Measurements from ENCODE around the gene COL23A1. TPM values are rescaled to one million over a fixed set of nuclear protein-coding genes. Genes with fewer than 3 reads are reported as not detected.

The COL23A1 gene
- total and polyA plus RNA-seq, 2 of the 13 experiments (the other 11 are each of a cell fraction or from before 2014, with no cell fraction given) = not detected

DNA sequence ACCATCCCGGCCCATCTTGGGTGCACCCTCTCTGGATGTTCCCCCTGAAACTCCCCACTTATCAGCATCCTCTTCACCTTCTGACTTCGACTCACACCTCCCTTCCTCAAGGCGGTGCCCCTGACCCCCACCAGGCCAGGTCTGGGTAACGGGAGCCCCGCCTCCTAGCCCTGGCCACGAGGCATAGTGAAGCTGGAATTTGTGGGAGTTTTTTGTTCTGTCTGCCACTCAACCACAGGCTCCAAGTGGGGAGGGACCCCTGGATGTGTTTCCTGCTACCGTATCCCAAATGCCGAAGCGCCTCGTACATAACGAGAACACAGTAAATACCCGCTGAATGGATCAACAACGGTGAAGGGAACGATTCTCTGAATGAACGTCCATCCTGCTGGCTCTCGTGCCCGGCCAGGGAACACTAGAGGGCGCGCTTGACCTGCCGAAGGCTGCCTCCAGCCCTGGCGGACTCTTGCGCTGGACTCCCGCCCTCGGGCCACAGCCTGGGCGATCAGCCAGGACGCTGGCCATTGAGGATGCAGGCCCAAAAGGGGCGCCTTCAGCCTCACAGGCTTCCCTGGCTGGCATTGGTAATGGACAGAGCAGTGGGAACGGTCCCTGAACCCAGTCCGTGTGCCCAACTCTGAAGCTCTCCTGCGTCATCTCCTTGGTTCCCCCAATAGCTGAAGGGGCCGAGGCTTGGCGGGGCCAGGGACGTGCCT, 310.3 kb downstream of the COL23A1 start:
- 26% methylated on average over 15 of the region's 33 CpGs for WGBS (ENCODE audit: low lambda C conversion rate)
- in situ Hi-C loops (cut with HindIII; ENCODE audit: extremely low pct_ligation_motif_present, low pct_unique_long_range_greater_than_20kb) = loop anchor here (5.0 to 10.0 kb wide), 2 partner anchors 272 to 565 kb away; no protein-coding TSS in a partner anchor
- TF ChIP-seq ZBTB7A (CRISPR knock-in tag; IDR thresholded peaks at IDR 0.05) = no peak
- TF ChIP-seq, protein P1, sequence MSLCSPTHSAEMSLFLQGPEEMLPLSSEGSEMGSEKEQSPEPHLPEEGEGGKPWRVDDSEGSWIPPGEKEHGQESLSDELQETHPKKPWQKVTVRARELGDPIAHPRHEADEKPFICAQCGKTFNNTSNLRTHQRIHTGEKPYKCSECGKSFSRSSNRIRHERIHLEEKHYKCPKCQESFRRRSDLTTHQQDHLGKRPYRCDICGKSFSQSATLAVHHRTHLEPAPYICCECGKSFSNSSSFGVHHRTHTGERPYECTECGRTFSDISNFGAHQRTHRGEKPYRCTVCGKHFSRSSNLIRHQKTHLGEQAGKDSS (CRISPR knock-in tag; IDR thresholded peaks at IDR 0.05; ENCODE audit: borderline replicate concordance, low read depth) = peak; percentile 47; the same call in 1 of the 2 replicates
- TF ChIP-seq ZSCAN25 (CRISPR knock-in tag; IDR thresholded peaks at IDR 0.05) = 0 out of 2 replicates have a peak, but pooled peaks have one; percentile 44
- TF ChIP-seq KLF16 (CRISPR knock-in tag; IDR thresholded peaks at IDR 0.05) = 0 out of 4 replicates have a peak, but pooled peaks of 1 of the 2 experiments have one; percentile 52
- TF ChIP-seq ZNF207 (IDR thresholded peaks at IDR 0.05; ENCODE audit: borderline replicate concordance) = no peak
- TF ChIP-seq ETV5 (CRISPR knock-in tag; IDR thresholded peaks at IDR 0.05; ENCODE audit: borderline replicate concordance) = 0 out of 2 replicates have a peak, but pooled peaks have one; percentile 25
- TF ChIP-seq, protein P2, sequence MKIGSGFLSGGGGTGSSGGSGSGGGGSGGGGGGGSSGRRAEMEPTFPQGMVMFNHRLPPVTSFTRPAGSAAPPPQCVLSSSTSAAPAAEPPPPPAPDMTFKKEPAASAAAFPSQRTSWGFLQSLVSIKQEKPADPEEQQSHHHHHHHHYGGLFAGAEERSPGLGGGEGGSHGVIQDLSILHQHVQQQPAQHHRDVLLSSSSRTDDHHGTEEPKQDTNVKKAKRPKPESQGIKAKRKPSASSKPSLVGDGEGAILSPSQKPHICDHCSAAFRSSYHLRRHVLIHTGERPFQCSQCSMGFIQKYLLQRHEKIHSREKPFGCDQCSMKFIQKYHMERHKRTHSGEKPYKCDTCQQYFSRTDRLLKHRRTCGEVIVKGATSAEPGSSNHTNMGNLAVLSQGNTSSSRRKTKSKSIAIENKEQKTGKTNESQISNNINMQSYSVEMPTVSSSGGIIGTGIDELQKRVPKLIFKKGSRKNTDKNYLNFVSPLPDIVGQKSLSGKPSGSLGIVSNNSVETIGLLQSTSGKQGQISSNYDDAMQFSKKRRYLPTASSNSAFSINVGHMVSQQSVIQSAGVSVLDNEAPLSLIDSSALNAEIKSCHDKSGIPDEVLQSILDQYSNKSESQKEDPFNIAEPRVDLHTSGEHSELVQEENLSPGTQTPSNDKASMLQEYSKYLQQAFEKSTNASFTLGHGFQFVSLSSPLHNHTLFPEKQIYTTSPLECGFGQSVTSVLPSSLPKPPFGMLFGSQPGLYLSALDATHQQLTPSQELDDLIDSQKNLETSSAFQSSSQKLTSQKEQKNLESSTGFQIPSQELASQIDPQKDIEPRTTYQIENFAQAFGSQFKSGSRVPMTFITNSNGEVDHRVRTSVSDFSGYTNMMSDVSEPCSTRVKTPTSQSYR (CRISPR knock-in tag; IDR thresholded peaks at IDR 0.05; ENCODE audit: borderline replicate concordance) = no peak
- TF ChIP-seq, protein P3, sequence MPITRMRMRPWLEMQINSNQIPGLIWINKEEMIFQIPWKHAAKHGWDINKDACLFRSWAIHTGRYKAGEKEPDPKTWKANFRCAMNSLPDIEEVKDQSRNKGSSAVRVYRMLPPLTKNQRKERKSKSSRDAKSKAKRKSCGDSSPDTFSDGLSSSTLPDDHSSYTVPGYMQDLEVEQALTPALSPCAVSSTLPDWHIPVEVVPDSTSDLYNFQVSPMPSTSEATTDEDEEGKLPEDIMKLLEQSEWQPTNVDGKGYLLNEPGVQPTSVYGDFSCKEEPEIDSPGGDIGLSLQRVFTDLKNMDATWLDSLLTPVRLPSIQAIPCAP (CRISPR knock-in tag; IDR thresholded peaks at IDR 0.05; ENCODE audit: low read depth) = no peak
- no peak for TF ChIP-seq NFRKB (IDR thresholded peaks at IDR 0.05)
- TF ChIP-seq, protein P4, sequence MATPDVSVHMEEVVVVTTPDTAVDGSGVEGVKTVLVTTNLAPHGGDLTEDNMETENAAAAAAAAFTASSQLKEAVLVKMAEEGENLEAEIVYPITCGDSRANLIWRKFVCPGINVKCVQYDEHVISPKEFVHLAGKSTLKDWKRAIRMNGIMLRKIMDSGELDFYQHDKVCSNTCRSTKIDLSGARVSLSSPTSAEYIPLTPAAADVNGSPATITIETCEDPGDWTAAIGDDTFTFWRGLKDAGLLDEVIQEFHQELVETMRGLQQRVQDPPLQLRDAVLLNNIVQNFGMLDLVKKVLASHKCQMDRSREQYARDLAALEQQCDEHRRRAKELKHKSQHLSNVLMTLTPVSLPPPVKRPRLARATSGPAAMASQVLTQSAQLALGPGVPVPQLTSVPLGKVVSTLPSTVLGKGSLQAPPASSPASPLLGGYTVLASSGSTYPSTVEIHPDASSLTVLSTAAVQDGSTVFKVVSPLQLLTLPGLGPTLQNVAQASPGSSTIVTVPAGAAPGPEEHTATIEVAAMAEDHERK (CRISPR knock-in tag; IDR thresholded peaks at IDR 0.05; ENCODE audit: low read depth) = no peak
- TF ChIP-seq ZNF382 (CRISPR knock-in tag; IDR thresholded peaks at IDR 0.05; ENCODE audit: borderline replicate concordance) = no peak
- no peak for TF ChIP-seq SUZ12 (IDR thresholded peaks at IDR 0.05; ENCODE audit: low read depth, low read length)
- 0 out of 2 replicates have a peak, but pooled peaks have one; percentile 27 for TF ChIP-seq ZSCAN29 (CRISPR knock-in tag; conservative IDR thresholded peaks at IDR 0.05)
- no peak for TF ChIP-seq ZNF264 (CRISPR knock-in tag; IDR thresholded peaks at IDR 0.05)
- TF ChIP-seq CENPX (CRISPR knock-in tag; IDR thresholded peaks at IDR 0.05) = no peak
- TF ChIP-seq, protein P5, sequence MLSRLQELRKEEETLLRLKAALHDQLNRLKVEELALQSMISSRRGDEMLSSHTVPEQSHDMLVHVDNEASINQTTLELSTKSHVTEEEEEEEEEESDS (CRISPR knock-in tag; IDR thresholded peaks at IDR 0.05; ENCODE audit: borderline replicate concordance) = no peak
- TF ChIP-seq, protein P6, sequence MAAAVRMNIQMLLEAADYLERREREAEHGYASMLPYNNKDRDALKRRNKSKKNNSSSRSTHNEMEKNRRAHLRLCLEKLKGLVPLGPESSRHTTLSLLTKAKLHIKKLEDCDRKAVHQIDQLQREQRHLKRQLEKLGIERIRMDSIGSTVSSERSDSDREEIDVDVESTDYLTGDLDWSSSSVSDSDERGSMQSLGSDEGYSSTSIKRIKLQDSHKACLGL (CRISPR knock-in tag; IDR thresholded peaks at IDR 0.05) = no peak

More for the DNA sequence above, 310.3 kb downstream of the COL23A1 start:
- no peaks in the 10 kb centered on the region for H3K36me3 ChIP-seq (replicated peaks in 1 of 2; ENCODE audit: control insufficient read depth in 1 of 2, insufficient read depth in 2 of 2, low read length in 2 of 2)
- H3K9ac ChIP-seq (ENCODE audit: insufficient read depth, low read depth, low read length) = no peak overlapping the region
- H3K27me3 ChIP-seq (ENCODE audit: control insufficient read depth in 1 of 2, insufficient read depth in 2 of 2, low read length in 2 of 2) = peaks cover 2 to 38% of the 10 kb centered on the region in 2 experiments; a peak in 4 of 5 replicates
- no peaks in the 10 kb centered on the region for H3K79me2 ChIP-seq (ENCODE audit: insufficient read depth, low read length)
- BruUV-seq (replicated peaks) = no TSS peak
- CTCF ChIA-PET (ENCODE audit: low intra/inter-chr PET ratio, low total read pairs) = interaction anchor here (0.8 to 1.6 kb wide), 4 partner anchors 271 to 1214 kb away, joined by 3 to 27 read pairs (median 6); no protein-coding TSS in a partner anchor
- H4K20me1 ChIP-seq (ENCODE audit: insufficient read depth, low read length) = no peaks in the 10 kb centered on the region
- H3K27ac ChIP-seq (ENCODE audit: extremely low read length, insufficient read depth, low read length) = no peak overlapping the region
- DNase-seq (ENCODE audit: low spot score) (peak; percentile 59), FAIRE-seq (peak; percentile 81), ATAC-seq (peak; percentile 95)
- no peak overlapping the region for H3K4me2 ChIP-seq (ENCODE audit: low read depth, low read length)
- H2AFZ ChIP-seq (ENCODE audit: low read length) = no peak overlapping the region
- POLR2A ChIA-PET = no interaction called here
- intact Hi-C loops (cut with micrococcal nuclease; ENCODE audit: unreplicated experiment) = loop anchor here (5.0 kb wide), 1 partner anchor 557 kb away; no protein-coding TSS in a partner anchor
- H3K4me1 ChIP-seq (ENCODE audit: insufficient read depth, low read length) = peaks cover 19% of the 10 kb centered on the region
- peaks cover 12% of the 10 kb centered on the region for H3K9me3 ChIP-seq (ENCODE audit: low read length)
- H3K4me3 ChIP-seq (replicated peaks in 1 of 3; ENCODE audit: insufficient read depth in 1 of 3, low read depth in 2 of 3, low read length in 3 of 3) = no peak overlapping the region
